Kidney epithelial cell (primary cell): Measurements from ENCODE around the gene CERS5. TPM values are rescaled to one million over a fixed set of nuclear protein-coding genes. Genes with fewer than 3 reads are reported as not detected.

ENCODE experiments used
- DNase-seq: peaks from one replicate; pipeline ENCODE4 v3.0.0-alpha.2; 2010; ENCODE audit warnings: low read depth
- H3K27me3 ChIP-seq: 2 replicates; pipeline ENCODE4 v1.6.0; 2011; ENCODE audit warnings: low read length; ENCODE audit not compliant: control insufficient read depth, insufficient read depth
- H3K36me3 ChIP-seq: 2 replicates; pipeline ENCODE4 v1.5.1; 2011; ENCODE audit warnings: low read length; ENCODE audit not compliant: control insufficient read depth, insufficient read depth
- H3K4me3 ChIP-seq: 2 replicates; pipeline ENCODE4 v1.5.1; 2011; ENCODE audit warnings: low read depth, mild to moderate bottlenecking, control low read depth, low read length
- CTCF ChIP-seq: IDR thresholded peaks from 2 replicates; pipeline ENCODE4 v1.5.1; 2011; ENCODE audit warnings: mild to moderate bottlenecking, moderate library complexity, low read length, control low read depth, inconsistent platforms; ENCODE audit not compliant: insufficient read depth, poor library complexity, severe bottlenecking
- total RNA-seq: library from RNA; depleted of rRNA; stranded (reverse); fragments of >200 nt; gene quantifications from 2 replicates; pipeline ENCODE4 v1.2.3, GENCODE V29; 2015

The CERS5 gene
- total RNA-seq, 1 donor from 2014 or later = 40.9 TPM

- no peak for TF ChIP-seq CTCF
- Histone ChIP-seq H3K27me3 (no peaks in the 10 kb centered on the region), H3K36me3 (no peaks in the 10 kb centered on the region), H3K4me3 (no peak overlapping the region)
- no peak for DNase-seq
These were observed 45.5 kb downstream of the CERS5 start for GRCh38 chr12:50121641-50122040.

GRCh38 chr12:50120953-50121352, 46.2 kb downstream of the CERS5 start:
- Histone ChIP-seq H3K36me3 (peaks cover 1% of the 10 kb centered on the region), H3K4me3 (no peak overlapping the region), H3K27me3 (no peaks in the 10 kb centered on the region)
- no peak for DNase-seq
- TF ChIP-seq CTCF = no peak

DNA sequence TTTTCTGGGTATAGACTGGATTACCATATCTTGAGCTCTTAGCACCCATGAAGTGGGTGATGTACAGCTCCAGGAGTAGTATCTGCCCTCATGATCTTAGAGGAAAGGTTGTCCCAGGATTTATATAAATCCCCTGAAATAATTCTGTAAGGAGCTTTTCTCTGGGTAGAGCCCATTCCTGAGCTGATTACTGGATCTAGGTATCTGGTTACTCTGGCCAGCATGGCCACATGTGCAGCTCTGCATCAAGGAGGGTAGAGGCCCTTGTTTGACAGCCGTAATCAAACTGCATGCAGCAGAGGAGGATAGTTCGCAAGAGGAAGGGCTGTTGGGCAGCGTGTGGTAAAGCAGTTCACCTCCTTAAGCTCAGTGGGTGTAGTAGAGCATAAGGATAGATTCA, 46.6 kb downstream of the CERS5 start:
- peaks cover 1% of the 10 kb centered on the region for H3K36me3 ChIP-seq
- no peak for DNase-seq
- no peaks in the 10 kb centered on the region for H3K27me3 ChIP-seq
- no peak overlapping the region for H3K4me3 ChIP-seq
- TF ChIP-seq CTCF = no peak

DNA sequence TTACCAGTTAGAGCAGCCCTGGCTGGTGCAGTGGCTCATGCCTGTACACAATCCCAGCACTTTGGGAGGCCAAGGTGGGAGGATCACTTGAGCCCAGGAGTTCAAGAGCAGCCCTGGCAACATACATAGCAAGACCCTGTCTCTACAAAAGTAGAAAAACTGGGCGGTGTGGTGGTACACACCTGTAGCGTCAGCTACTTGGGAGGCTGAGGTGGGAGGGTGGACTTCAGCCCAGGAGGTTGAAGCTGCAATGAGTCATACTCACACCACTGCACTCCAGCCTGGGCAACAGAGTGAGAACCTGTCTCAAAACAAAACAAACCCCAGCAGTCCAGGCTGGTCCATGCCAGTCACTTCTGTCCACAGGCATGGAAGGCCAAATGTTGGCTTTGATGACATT, 47.8 kb downstream of the CERS5 start:
- no peak for TF ChIP-seq CTCF
- H3K27me3 ChIP-seq = no peaks in the 10 kb centered on the region
- H3K4me3 ChIP-seq = no peak overlapping the region
- peaks cover 1% of the 10 kb centered on the region for H3K36me3 ChIP-seq
- no peak for DNase-seq

- peaks cover 1% of the 10 kb centered on the region for H3K36me3 ChIP-seq
- no peaks in the 10 kb centered on the region for H3K27me3 ChIP-seq
- H3K4me3 ChIP-seq = no peak overlapping the region
- no peak for DNase-seq
- TF ChIP-seq CTCF = no peak
These were observed 50.0 kb downstream of the CERS5 start for GRCh38 chr12:50117057-50117622.
